GM10266 (cell line): ENCODE data around the gene CD86.
A peak's percentile ranks its signal among the peaks of the same experiment; 100 is the strongest.

Experiments used
- DNase-seq: peaks from one replicate; pipeline ENCODE4 v3.0.0; 2012; ENCODE audit errors: extremely low spot score
- TF ChIP-seq, protein P1 (sequence below): IDR thresholded peaks from 2 replicates; pipeline ENCODE4 v1.5.1; 2012; ENCODE audit warnings: mild to moderate bottlenecking, low read depth; ENCODE audit not compliant: control insufficient read depth, insufficient read depth; ENCODE audit errors: missing control alignments

CD86 gene

GRCh38 chr3:122107171-122107570, 52.0 kb downstream of the CD86 start:
- DNase-seq: no peak
- TF ChIP-seq, protein P1, sequence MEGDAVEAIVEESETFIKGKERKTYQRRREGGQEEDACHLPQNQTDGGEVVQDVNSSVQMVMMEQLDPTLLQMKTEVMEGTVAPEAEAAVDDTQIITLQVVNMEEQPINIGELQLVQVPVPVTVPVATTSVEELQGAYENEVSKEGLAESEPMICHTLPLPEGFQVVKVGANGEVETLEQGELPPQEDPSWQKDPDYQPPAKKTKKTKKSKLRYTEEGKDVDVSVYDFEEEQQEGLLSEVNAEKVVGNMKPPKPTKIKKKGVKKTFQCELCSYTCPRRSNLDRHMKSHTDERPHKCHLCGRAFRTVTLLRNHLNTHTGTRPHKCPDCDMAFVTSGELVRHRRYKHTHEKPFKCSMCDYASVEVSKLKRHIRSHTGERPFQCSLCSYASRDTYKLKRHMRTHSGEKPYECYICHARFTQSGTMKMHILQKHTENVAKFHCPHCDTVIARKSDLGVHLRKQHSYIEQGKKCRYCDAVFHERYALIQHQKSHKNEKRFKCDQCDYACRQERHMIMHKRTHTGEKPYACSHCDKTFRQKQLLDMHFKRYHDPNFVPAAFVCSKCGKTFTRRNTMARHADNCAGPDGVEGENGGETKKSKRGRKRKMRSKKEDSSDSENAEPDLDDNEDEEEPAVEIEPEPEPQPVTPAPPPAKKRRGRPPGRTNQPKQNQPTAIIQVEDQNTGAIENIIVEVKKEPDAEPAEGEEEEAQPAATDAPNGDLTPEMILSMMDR: no peak

- TF ChIP-seq, protein P1: no peak
- DNase-seq: no peak
Measured at GRCh38 chr3:122111974-122112373, 56.8 kb downstream of the CD86 start.

DNA sequence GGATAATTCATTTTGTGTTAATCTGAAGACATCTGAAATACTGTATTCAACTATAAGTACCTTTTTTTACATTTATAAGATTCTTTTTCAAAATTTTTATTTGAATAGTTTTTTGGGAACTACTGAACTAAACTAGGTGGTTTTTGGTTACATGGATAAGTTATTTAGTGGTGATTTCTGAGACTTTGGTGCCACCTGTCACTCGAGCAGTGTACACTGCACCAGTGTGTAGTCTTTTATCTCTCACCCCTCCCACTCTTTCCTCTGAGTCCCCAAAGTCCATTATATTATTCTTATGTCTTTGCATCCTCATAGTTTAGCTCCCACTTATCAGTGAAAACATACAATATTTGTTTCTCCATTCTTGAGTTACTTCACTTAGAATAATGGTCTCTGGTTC, 57.6 kb downstream of the CD86 start:
- no peak for DNase-seq

DNA sequence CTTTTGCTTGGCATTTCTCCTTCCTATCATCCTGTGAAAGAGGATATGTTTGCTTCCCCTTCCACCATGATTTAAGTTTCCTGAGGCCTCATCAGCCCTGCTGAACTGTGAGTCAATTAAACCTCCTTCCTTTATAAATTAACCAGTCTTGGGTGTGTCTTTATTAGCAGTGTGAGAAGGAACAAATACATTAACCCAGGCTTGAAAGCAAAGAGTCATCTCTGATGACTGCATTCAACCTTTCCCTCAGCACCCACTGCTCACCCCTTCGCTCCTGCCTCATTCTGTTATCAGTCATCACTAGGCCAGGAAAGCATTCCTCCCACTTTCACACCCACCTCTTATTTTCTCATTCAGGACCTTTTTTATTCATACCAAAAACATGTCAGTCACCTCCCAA, 68.7 kb downstream of the CD86 start:
- no peak for DNase-seq
- TF ChIP-seq, protein P1: no peak

More for the DNA sequence above, 57.6 kb downstream of the CD86 start:
- TF ChIP-seq, protein P1: no peak

DNA sequence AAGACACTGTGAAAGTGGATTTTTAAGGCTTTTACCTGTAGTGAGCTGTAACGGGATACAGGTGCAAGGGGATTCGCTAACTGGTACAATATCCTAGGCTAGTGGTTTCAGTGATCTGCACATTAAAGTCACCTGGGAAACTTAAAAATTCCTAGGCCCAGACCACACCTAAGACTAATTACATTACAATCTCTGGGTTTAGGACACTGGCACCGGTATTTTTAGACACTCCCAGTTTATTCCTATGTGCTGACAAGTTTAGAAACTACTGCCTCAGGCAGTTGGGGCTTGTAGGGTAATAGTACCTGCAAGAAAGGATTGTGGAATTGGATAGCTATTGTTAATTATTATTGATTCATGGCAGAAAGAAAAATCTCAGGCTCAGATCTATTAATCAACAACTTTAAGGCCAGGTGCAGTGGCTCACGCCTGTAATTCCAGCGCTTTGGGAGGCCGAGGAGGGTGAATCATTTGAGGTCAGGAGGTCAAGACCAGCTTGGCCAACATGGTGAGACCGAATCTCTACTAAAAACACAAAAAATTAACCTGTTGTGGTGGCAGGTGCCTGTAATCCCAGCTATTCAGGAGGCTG, 77.9 kb downstream of the CD86 start:
- DNase-seq: no peak

DNA sequence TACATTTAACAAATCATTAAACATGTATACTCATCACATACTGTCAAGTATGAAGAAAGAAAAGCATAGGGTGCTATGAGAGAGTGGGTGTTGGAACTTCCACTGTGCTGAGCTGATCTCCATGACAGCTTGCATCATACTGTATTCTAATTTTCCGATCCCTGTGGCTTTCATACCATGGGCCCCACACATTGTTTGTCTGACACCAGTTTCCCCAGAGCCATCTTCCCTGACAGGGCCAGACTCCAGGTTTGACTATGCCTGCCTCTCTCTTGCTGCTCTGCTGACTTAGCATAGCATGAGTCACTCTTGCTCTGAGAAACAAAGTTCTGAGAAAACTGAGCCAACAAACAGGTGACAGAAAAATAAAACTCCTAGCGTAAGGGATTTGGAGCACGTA, 91.3 kb downstream of the CD86 start:
- peak; percentile 59 for DNase-seq
- TF ChIP-seq, protein P1: no peak

More for the DNA sequence above, 77.9 kb downstream of the CD86 start:
- TF ChIP-seq, protein P1: no peak

DNA sequence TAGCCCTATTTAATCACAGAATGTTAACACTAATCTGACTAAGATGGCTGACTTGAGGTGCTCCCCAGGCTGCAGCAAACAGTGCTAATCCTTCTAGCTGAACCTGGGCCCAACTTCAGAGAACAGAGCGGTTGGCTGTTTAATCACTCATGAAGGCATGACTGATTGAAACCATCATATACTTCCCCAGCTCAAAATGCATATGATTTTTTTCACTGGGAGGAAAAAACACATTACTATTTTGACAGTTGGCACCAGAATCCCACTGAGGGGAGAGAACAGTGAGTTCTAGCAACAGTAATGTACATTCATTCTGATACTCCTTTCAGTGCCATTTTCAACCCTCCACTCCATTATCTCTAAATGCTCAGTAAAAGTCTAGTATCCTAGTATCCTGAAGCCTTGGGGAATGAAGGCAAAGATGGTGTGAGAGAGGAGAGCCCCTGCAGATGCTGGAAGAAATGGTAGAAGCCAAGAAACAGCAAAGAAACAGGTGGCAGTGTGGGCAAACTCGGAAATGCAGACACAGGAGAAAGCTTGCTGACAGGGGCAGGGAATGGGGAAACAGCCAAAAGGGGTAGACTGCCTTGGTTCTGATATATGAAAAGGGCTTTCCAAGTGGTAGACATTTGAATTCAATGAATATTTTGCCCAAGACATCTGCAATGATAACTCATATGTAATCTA, 93.9 kb downstream of the CD86 start:
- no peak for DNase-seq
- TF ChIP-seq, protein P1: no peak
